ENCODE measurements around the gene CFAP46.

Gene CFAP46

DNA sequence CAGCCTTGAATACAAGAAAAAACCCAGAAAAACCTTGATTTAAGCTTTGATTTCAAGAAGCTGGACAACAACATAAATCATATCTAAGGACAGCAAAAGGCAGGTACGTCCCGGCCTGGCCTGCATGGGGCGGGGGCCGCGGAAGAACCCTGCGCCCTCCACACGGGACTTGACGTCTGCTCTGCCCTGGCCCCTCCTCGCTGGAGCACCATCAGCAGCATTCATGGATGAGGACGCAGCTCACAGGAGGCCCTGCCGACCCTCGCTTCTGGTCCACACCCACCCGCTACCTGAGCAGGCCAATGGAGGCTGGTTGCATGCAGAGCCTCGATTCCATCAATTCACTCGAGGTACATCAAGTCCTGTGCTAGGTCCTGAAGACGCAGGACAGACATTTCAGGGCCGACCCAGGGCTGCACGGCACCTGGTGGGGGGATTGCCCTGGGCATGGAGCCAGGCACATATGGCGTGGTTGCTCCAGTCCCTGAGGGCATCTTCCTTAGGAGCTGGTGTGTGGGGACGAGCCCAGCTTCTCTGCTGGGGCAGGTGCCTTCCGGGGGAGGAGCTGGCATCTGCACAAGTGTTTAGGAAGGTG, 93.3 kb downstream of the CFAP46 start:
- TF ChIP-seq EZH2 (IDR thresholded peaks at IDR 0.05; ENCODE audit: borderline replicate concordance, low read depth, low read length, severe bottlenecking), result no peak
- TF ChIP-seq, protein P1, sequence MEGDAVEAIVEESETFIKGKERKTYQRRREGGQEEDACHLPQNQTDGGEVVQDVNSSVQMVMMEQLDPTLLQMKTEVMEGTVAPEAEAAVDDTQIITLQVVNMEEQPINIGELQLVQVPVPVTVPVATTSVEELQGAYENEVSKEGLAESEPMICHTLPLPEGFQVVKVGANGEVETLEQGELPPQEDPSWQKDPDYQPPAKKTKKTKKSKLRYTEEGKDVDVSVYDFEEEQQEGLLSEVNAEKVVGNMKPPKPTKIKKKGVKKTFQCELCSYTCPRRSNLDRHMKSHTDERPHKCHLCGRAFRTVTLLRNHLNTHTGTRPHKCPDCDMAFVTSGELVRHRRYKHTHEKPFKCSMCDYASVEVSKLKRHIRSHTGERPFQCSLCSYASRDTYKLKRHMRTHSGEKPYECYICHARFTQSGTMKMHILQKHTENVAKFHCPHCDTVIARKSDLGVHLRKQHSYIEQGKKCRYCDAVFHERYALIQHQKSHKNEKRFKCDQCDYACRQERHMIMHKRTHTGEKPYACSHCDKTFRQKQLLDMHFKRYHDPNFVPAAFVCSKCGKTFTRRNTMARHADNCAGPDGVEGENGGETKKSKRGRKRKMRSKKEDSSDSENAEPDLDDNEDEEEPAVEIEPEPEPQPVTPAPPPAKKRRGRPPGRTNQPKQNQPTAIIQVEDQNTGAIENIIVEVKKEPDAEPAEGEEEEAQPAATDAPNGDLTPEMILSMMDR (IDR thresholded peaks at IDR 0.05; ENCODE audit: borderline replicate concordance, extremely low read depth, low read length, poor library complexity, severe bottlenecking), result no peak
- no peak overlapping the region for H3K9ac ChIP-seq (ENCODE audit: low read depth, low read length)
- H3K36me3 ChIP-seq (ENCODE audit: insufficient read depth, low read length), result no peaks in the 10 kb centered on the region
- no peaks in the 10 kb centered on the region for H3K9me3 ChIP-seq (ENCODE audit: insufficient read depth, low read length, severe bottlenecking)
- H3K27me3 ChIP-seq (ENCODE audit: insufficient read depth, low read length, poor library complexity), result peaks cover 5% of the 10 kb centered on the region
- no peak overlapping the region for H3K27ac ChIP-seq (ENCODE audit: low read length)
- peaks cover 18% of the 10 kb centered on the region for H3K4me1 ChIP-seq (ENCODE audit: insufficient read depth, low read length)
- no peaks in the 10 kb centered on the region for H4K20me1 ChIP-seq (ENCODE audit: insufficient read depth, low read length)
- no peak overlapping the region for H2AFZ ChIP-seq (ENCODE audit: low read depth, low read length)
- no peaks in the 10 kb centered on the region for H3K79me2 ChIP-seq (ENCODE audit: insufficient read depth, low read length)
- ATAC-seq (ENCODE audit: insufficient read depth, low read depth), result no peak
- DNase-seq, result no peak
- no peak overlapping the region for H3K4me2 ChIP-seq (ENCODE audit: insufficient read depth, low read length)
- H3K4me3 ChIP-seq (ENCODE audit: low read depth in 1 of 2, low read length in 2 of 2), result no peak overlapping the region

DNA sequence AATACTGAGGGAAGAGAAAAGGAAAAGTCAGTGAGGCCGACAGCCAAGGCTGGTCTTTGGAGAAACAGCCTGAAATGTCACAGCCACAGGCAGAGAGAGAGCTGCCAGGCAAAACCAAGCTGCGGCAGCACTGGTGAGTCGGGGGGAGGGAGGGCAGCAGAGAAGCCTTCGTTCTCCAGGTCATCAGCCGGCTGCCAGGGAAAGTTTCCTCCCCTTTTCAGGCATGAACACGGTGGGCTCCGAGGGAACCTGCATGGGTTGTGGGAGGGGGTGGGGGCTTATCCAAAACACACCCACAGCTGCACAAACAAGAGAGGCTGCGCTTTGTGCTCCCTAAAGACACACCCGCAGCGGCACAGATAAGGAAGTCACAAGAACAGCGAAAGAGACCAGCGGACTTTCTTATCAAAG, 94.1 kb downstream of the CFAP46 start:
- peak overlapping the region; percentile 41; the same call in 1 of the 2 replicates for H3K4me2 ChIP-seq (ENCODE audit: insufficient read depth, low read length)
- no peaks in the 10 kb centered on the region for H3K79me2 ChIP-seq (ENCODE audit: insufficient read depth, low read length)
- no peak overlapping the region for H3K27ac ChIP-seq (ENCODE audit: low read length)
- no peaks in the 10 kb centered on the region for H3K9me3 ChIP-seq (ENCODE audit: insufficient read depth, low read length, severe bottlenecking)
- DNase-seq (peak; percentile 5), ATAC-seq (ENCODE audit: insufficient read depth, low read depth) (no peak)
- H3K27me3 ChIP-seq (ENCODE audit: insufficient read depth, low read length, poor library complexity), result peaks cover 5% of the 10 kb centered on the region
- peaks cover 18% of the 10 kb centered on the region for H3K4me1 ChIP-seq (ENCODE audit: insufficient read depth, low read length)
- no peaks in the 10 kb centered on the region for H3K36me3 ChIP-seq (ENCODE audit: insufficient read depth, low read length)
- H4K20me1 ChIP-seq (ENCODE audit: insufficient read depth, low read length), result no peaks in the 10 kb centered on the region
- H3K9ac ChIP-seq (ENCODE audit: low read depth, low read length), result no peak overlapping the region; the same call in 1 of the 2 replicates
- peak overlapping the region; percentile 49; the same call in 1 of the 2 replicates for H2AFZ ChIP-seq (ENCODE audit: low read depth, low read length)
- TF ChIP-seq, protein P1 (IDR thresholded peaks at IDR 0.05; ENCODE audit: borderline replicate concordance, extremely low read depth, low read length, poor library complexity, severe bottlenecking), result no peak
- no peak for TF ChIP-seq EZH2 (IDR thresholded peaks at IDR 0.05; ENCODE audit: borderline replicate concordance, low read depth, low read length, severe bottlenecking)
- no peak overlapping the region for H3K4me3 ChIP-seq (ENCODE audit: low read depth in 1 of 2, low read length in 2 of 2)

DNA sequence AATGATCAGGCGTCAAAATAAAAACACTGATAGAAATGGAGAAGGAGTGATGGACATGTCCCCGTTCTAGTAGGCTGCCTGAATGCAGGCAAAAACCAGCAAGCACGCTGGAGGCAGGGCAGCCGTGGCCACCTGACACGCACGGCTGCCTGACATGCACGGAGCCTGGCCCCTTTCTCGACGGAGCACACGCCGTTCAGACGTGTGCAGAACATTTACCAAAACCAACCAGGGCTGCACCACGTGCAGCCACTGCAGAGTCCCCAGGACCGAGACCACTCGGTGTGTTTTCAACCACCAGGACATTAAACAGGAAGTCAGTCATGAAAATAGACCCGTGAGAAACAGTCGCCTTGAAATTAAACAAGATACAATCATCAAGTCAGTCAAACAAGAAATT, 94.5 kb downstream of the CFAP46 start:
- no peak overlapping the region for H3K4me3 ChIP-seq (ENCODE audit: low read depth in 1 of 2, low read length in 2 of 2)
- peaks cover 18% of the 10 kb centered on the region for H3K4me1 ChIP-seq (ENCODE audit: insufficient read depth, low read length)
- DNase-seq (peak; percentile 3), ATAC-seq (ENCODE audit: insufficient read depth, low read depth) (peak; percentile 35; the same call in 1 of the 3 replicates)
- no peak overlapping the region; the same call in 1 of the 2 replicates for H3K9ac ChIP-seq (ENCODE audit: low read depth, low read length)
- H3K9me3 ChIP-seq (ENCODE audit: insufficient read depth, low read length, severe bottlenecking), result peaks cover 4% of the 10 kb centered on the region
- no peaks in the 10 kb centered on the region for H4K20me1 ChIP-seq (ENCODE audit: insufficient read depth, low read length)
- peaks cover 5% of the 10 kb centered on the region for H3K27me3 ChIP-seq (ENCODE audit: insufficient read depth, low read length, poor library complexity)
- peak overlapping the region; percentile 41; the same call in 1 of the 2 replicates for H3K4me2 ChIP-seq (ENCODE audit: insufficient read depth, low read length)
- H3K36me3 ChIP-seq (ENCODE audit: insufficient read depth, low read length), result no peaks in the 10 kb centered on the region
- H3K79me2 ChIP-seq (ENCODE audit: insufficient read depth, low read length), result no peaks in the 10 kb centered on the region
- no peak overlapping the region for H3K27ac ChIP-seq (ENCODE audit: low read length)
- no peak for TF ChIP-seq EZH2 (IDR thresholded peaks at IDR 0.05; ENCODE audit: borderline replicate concordance, low read depth, low read length, severe bottlenecking)
- TF ChIP-seq, protein P1 (IDR thresholded peaks at IDR 0.05; ENCODE audit: borderline replicate concordance, extremely low read depth, low read length, poor library complexity, severe bottlenecking), result no peak
- peak overlapping the region; percentile 49; the same call in 1 of the 2 replicates for H2AFZ ChIP-seq (ENCODE audit: low read depth, low read length)
